ENCODE results near the gene SGPP1. TPM values are rescaled to one million over a fixed set of nuclear protein-coding genes. Genes with fewer than 3 reads are reported as not detected.

SGPP1 gene
- total RNA-seq, 5 donors from 2014 or later (not counting 1 experiment from before 2014, with no cell fraction given) = 11.4 to 15.1 (median 13.5) TPM

DNA sequence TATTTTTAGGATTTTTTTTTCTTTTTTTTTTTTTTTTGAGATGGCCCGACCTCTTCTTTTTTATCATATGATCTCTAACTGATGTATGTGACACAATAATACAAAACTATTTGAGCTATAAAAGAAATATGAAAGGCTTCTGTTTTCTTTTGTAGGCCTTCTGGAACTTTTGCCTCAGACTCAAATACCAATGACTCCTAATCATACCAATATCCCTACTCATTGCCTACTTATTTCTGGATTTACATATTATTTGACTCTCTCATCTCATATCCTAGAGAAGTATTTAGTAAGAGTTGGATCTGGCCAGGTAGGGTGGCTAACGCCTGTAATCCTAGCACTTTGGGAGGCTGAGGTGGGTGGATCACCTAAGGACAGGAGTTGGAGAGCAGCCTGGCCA, 73.5 kb downstream of the SGPP1 start:
- no peaks in the 10 kb centered on the region for H3K9me3 Mint-ChIP-seq
- no peak overlapping the region for H3K4me3 Mint-ChIP-seq
- WGBS (ENCODE audit: insufficient coverage) = no CpG with 5 or more reads among the region's 2 CpGs
- ATAC-seq (replicated peaks in 1 of 4) (no peak), DNase-seq (no peak)
- no peak overlapping the region for H3K27ac ChIP-seq (ENCODE audit: low read length)
- no peaks in the 10 kb centered on the region for H3K27me3 Mint-ChIP-seq
- no peaks in the 10 kb centered on the region for H3K9me3 ChIP-seq
- peaks cover 25 to 35% of the 10 kb centered on the region in 2 experiments for H3K4me1 ChIP-seq (ENCODE audit: control insufficient read depth in 1 of 2, extremely low read depth in 1 of 2, insufficient read depth in 2 of 2, low read length in 2 of 2)
- H3K27ac Mint-ChIP-seq = peak overlapping the region; percentile 16 to 66
- H3K36me3 Mint-ChIP-seq = peaks cover 16% of the 10 kb centered on the region
- ChIA-PET POLR2A (interaction anchor here in 1 of 2 donors (0.6 kb wide), 2 partner anchors 13 to 210 kb away, joined by 3 to 4 read pairs; partner anchors contain the start of gene WDR89), CTCF (interaction anchor here (0.6 to 0.7 kb wide), 3 partner anchors 12 to 257 kb away, joined by 3 to 4 read pairs (median 3); no protein-coding TSS in a partner anchor)
- H3K27me3 ChIP-seq (replicated peaks in 1 of 2; ENCODE audit: control insufficient read depth in 2 of 2, extremely low read depth in 1 of 2, insufficient read depth in 2 of 2, low read length in 1 of 2) = no peaks in the 10 kb centered on the region
- peaks cover 5 to 9% of the 10 kb centered on the region in 2 donors for H3K36me3 ChIP-seq (ENCODE audit: control insufficient read depth in 2 of 2, extremely low read depth in 1 of 2, insufficient read depth in 1 of 2, low read length in 1 of 2)
- H3K4me1 Mint-ChIP-seq = peaks cover 24 to 33% (median 31%) of the 10 kb centered on the region in 3 donors
- no peak overlapping the region for H3K4me3 ChIP-seq (ENCODE audit: control insufficient read depth in 1 of 2, extremely low read depth in 1 of 2, low read length in 1 of 2)

DNA sequence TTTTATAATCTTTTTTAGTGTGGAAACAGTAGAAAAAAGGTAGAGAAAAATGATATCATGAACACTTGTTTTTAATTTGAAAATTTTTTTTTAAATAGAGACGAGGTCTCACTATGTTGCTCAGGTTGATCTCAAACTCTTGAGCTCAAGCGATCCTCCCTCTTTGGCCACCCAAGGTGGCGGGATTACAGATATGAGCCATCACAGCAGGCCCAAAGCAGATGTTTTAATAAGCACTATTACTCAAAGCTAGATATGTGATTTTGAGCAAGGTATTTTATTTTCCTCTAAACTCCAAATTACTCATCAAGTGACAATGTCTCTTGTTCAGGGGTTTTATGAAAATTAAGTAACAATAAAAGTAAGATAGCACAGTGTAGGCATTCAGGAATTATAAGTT, 75.5 kb downstream of the SGPP1 start:
- Mint-ChIP-seq H3K27ac (peak overlapping the region; percentile 84 to 88), H3K4me1 (peaks cover 35 to 43% (median 43%) of the 10 kb centered on the region in 3 donors), H3K36me3 (peaks cover 21% of the 10 kb centered on the region), H3K4me3 (peak overlapping the region in 1 of 3 donors; percentile 40), H3K27me3 (no peaks in the 10 kb centered on the region), H3K9me3 (no peaks in the 10 kb centered on the region)
- H3K27ac ChIP-seq (ENCODE audit: low read length) = peak overlapping the region; percentile 58
- ChIA-PET CTCF (interaction anchor here (0.6 to 3.9 kb wide), 5 partner anchors 8 to 65 kb away, joined by 3 to 43 read pairs (median 4); partner anchors contain the start of gene WDR89 (in 1 of the 2)), POLR2A (interaction anchor here in 1 of 2 donors (0.6 to 0.7 kb wide), 2 partner anchors 64 to 69 kb away, joined by 5 to 6 read pairs; no protein-coding TSS in a partner anchor)
- no peak for ATAC-seq (replicated peaks in 1 of 4)
- peaks cover 0 to 9% of the 10 kb centered on the region in 2 donors for H3K36me3 ChIP-seq (ENCODE audit: control insufficient read depth in 2 of 2, extremely low read depth in 1 of 2, insufficient read depth in 1 of 2, low read length in 1 of 2)
- H3K4me3 ChIP-seq (ENCODE audit: control insufficient read depth in 1 of 2, extremely low read depth in 1 of 2, low read length in 1 of 2) = no peak overlapping the region
- no peak for DNase-seq
- WGBS (ENCODE audit: insufficient coverage) = no CpG with 5 or more reads among the region's 3 CpGs
- H3K27me3 ChIP-seq (replicated peaks in 1 of 2; ENCODE audit: control insufficient read depth in 2 of 2, extremely low read depth in 1 of 2, insufficient read depth in 2 of 2, low read length in 1 of 2) = no peaks in the 10 kb centered on the region
- H3K4me1 ChIP-seq (ENCODE audit: control insufficient read depth in 1 of 2, extremely low read depth in 1 of 2, insufficient read depth in 2 of 2, low read length in 2 of 2) = peaks cover 28 to 49% of the 10 kb centered on the region in 2 experiments
- H3K9me3 ChIP-seq = no peaks in the 10 kb centered on the region

DNA sequence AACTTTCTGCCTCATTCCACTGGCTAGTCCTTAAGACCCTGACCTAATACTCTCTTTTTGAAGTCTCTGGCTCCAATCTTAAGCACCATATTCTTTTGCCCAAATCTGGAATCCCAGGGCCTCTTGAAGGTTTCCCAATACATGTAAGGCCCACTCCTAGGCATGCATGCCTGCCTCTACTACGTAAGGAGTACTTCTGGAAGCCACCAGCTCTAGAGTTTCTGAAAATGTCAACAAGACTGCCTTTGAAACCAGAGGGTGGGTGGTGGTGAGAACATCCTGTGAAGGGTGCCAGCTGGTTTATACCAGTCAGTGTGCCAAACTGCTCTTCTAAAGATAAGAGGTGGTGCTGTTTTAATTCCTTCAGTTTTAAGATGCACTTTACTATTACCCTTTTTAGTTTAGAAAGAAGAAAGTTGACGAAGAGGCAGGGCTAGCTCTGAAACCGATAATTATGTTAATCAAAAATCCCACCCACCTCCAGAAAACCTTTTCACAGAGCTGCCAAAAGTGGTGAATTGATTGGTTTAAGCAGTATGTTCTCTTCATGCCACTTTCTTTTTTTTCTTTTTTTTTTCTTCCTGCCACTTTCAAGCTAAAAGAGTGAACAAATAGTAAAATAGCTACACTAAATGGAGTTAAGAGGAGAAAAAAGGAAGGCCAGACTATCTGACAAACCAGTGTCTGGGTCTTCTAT, 77.5 kb downstream of the SGPP1 start:
- CTCF ChIA-PET = interaction anchor here (0.5 to 3.9 kb wide), 13 partner anchors 8 to 166 kb away, joined by 3 to 43 read pairs (median 3); partner anchors contain the start of gene WDR89 (in 1 of the 2)
- Histone ChIP-seq H3K27ac (ENCODE audit: low read length) (peak overlapping the region; percentile 98), H3K4me3 (ENCODE audit: control insufficient read depth in 1 of 2, extremely low read depth in 1 of 2, low read length in 1 of 2) (peak overlapping the region; percentile 3 to 16), H3K9me3 (no peaks in the 10 kb centered on the region), H3K4me1 (ENCODE audit: control insufficient read depth in 1 of 2, extremely low read depth in 1 of 2, insufficient read depth in 2 of 2, low read length in 2 of 2) (peaks cover 28 to 49% of the 10 kb centered on the region in 2 experiments), H3K36me3 (ENCODE audit: control insufficient read depth in 2 of 2, extremely low read depth in 1 of 2, insufficient read depth in 1 of 2, low read length in 1 of 2) (peaks cover 0 to 3% of the 10 kb centered on the region in 2 donors), H3K27me3 (replicated peaks in 1 of 2; ENCODE audit: control insufficient read depth in 2 of 2, extremely low read depth in 1 of 2, insufficient read depth in 2 of 2, low read length in 1 of 2) (no peaks in the 10 kb centered on the region)
- Mint-ChIP-seq H3K27me3 (no peaks in the 10 kb centered on the region), H3K4me1 (peaks cover 41 to 58% (median 54%) of the 10 kb centered on the region in 3 donors), H3K36me3 (peaks cover 17% of the 10 kb centered on the region), H3K9me3 (no peaks in the 10 kb centered on the region), H3K4me3 (peak overlapping the region; percentile 45 to 75 (median 65)), H3K27ac (peak overlapping the region; percentile 100)
- no CpG with 5 or more reads among the region's 3 CpGs for WGBS (ENCODE audit: insufficient coverage)
- POLR2A ChIA-PET = interaction anchor here (0.6 to 2.3 kb wide), 5 partner anchors 8 to 76 kb away, joined by 3 to 41 read pairs (median 4); partner anchors contain the start of gene WDR89 (in 2 of the 2)
- ATAC-seq (replicated peaks in 1 of 4) (peak; percentile 97 to 99 (median 98)), DNase-seq (peak; percentile 25 to 86 (median 66))

GRCh38 chr14:63647696-63648410, 80.0 kb downstream of the SGPP1 start:
- H3K4me3 Mint-ChIP-seq = no peak overlapping the region
- ChIA-PET CTCF (interaction anchor here in 1 of 2 donors (0.6 to 0.8 kb wide), 2 partner anchors 9 to 58 kb away, joined by 3 read pairs; no protein-coding TSS in a partner anchor), POLR2A (interaction anchor here in 1 of 2 donors (0.6 kb wide), 1 partner anchor 71 kb away, joined by 5 read pairs; no protein-coding TSS in a partner anchor)
- peaks cover 31 to 51% of the 10 kb centered on the region in 2 experiments for H3K4me1 ChIP-seq (ENCODE audit: control insufficient read depth in 1 of 2, extremely low read depth in 1 of 2, insufficient read depth in 2 of 2, low read length in 2 of 2)
- no peaks in the 10 kb centered on the region for H3K27me3 ChIP-seq (replicated peaks in 1 of 2; ENCODE audit: control insufficient read depth in 2 of 2, extremely low read depth in 1 of 2, insufficient read depth in 2 of 2, low read length in 1 of 2)
- H3K36me3 ChIP-seq (ENCODE audit: control insufficient read depth in 2 of 2, extremely low read depth in 1 of 2, insufficient read depth in 1 of 2, low read length in 1 of 2) = no peaks in the 10 kb centered on the region
- WGBS (ENCODE audit: insufficient coverage) = 81% methylated on average over 3 of the region's 6 CpGs
- H3K27ac ChIP-seq (ENCODE audit: low read length) = no peak overlapping the region
- ATAC-seq (replicated peaks in 1 of 4) (no peak), DNase-seq (no peak)
- peaks cover 17% of the 10 kb centered on the region for H3K36me3 Mint-ChIP-seq
- no peaks in the 10 kb centered on the region for H3K9me3 Mint-ChIP-seq
- no peaks in the 10 kb centered on the region for H3K27me3 Mint-ChIP-seq
- H3K4me3 ChIP-seq (ENCODE audit: control insufficient read depth in 1 of 2, extremely low read depth in 1 of 2, low read length in 1 of 2) = no peak overlapping the region
- H3K9me3 ChIP-seq = no peaks in the 10 kb centered on the region
- H3K4me1 Mint-ChIP-seq = peaks cover 50 to 61% (median 56%) of the 10 kb centered on the region in 3 donors
- peak overlapping the region; percentile 76 to 100 for H3K27ac Mint-ChIP-seq

- Mint-ChIP-seq H3K27me3 (no peaks in the 10 kb centered on the region), H3K27ac (peak overlapping the region in 1 of 2 donors; percentile 77), H3K4me3 (no peak overlapping the region), H3K4me1 (peaks cover 40 to 46% (median 42%) of the 10 kb centered on the region in 3 donors), H3K9me3 (no peaks in the 10 kb centered on the region), H3K36me3 (peaks cover 14% of the 10 kb centered on the region)
- Histone ChIP-seq H3K36me3 (ENCODE audit: control insufficient read depth in 2 of 2, extremely low read depth in 1 of 2, insufficient read depth in 1 of 2, low read length in 1 of 2) (no peaks in the 10 kb centered on the region), H3K4me1 (ENCODE audit: control insufficient read depth in 1 of 2, extremely low read depth in 1 of 2, insufficient read depth in 2 of 2, low read length in 2 of 2) (peaks cover 15 to 36% of the 10 kb centered on the region in 2 experiments), H3K27ac (ENCODE audit: low read length) (no peak overlapping the region), H3K9me3 (no peaks in the 10 kb centered on the region), H3K27me3 (replicated peaks in 1 of 2; ENCODE audit: control insufficient read depth in 2 of 2, extremely low read depth in 1 of 2, insufficient read depth in 2 of 2, low read length in 1 of 2) (no peaks in the 10 kb centered on the region), H3K4me3 (ENCODE audit: control insufficient read depth in 1 of 2, extremely low read depth in 1 of 2, low read length in 1 of 2) (no peak overlapping the region)
- no peak for DNase-seq
- ATAC-seq (replicated peaks in 1 of 4) = no peak
- no CpG with 5 or more reads among the region's 2 CpGs for WGBS (ENCODE audit: insufficient coverage)
- POLR2A ChIA-PET = interaction anchor here in 1 of 2 donors (0.6 kb wide), 1 partner anchor 182 kb away, joined by 3 read pairs; no protein-coding TSS in a partner anchor
- CTCF ChIA-PET = no interaction called here
Measured at GRCh38 chr14:63644741-63645140, 83.1 kb downstream of the SGPP1 start.
